ENCODE data around the gene ATP5PF.

DNA sequence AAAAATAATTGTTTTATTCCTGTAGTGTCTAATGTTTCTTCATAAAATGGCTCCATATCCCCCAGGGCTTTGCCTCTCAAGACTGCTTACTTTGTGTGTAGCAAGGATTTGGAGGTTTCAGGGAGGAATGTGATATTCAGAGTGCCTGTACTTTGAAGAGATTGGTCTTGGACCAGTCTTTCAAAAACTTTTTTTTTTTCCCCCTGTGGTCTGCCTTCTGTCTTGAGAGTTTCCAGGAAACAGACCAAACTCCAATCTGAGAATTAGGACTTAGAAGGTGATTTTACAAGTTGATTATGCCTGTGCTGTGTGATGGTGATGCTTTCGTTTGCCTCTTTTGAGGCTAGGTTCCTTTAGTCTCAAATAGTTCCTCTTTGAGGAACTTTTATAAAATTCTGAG, 26.0 kb upstream of the ATP5PF start:
- TF ChIP-seq, protein P1, sequence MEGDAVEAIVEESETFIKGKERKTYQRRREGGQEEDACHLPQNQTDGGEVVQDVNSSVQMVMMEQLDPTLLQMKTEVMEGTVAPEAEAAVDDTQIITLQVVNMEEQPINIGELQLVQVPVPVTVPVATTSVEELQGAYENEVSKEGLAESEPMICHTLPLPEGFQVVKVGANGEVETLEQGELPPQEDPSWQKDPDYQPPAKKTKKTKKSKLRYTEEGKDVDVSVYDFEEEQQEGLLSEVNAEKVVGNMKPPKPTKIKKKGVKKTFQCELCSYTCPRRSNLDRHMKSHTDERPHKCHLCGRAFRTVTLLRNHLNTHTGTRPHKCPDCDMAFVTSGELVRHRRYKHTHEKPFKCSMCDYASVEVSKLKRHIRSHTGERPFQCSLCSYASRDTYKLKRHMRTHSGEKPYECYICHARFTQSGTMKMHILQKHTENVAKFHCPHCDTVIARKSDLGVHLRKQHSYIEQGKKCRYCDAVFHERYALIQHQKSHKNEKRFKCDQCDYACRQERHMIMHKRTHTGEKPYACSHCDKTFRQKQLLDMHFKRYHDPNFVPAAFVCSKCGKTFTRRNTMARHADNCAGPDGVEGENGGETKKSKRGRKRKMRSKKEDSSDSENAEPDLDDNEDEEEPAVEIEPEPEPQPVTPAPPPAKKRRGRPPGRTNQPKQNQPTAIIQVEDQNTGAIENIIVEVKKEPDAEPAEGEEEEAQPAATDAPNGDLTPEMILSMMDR (IDR thresholded peaks at IDR 0.05; ENCODE audit: low read depth, low read length), result no peak
- no peak for TF ChIP-seq EZH2phosphoT487 (IDR thresholded peaks at IDR 0.05; ENCODE audit: low read depth)

Data from OCI-LY3 (cell line).